Mesenchymal stem cell (in vitro differentiated cells and primary cell): ENCODE results near the gene ACTA2.
A peak's percentile ranks its signal among the peaks of the same experiment; 100 is the strongest.

ENCODE experiments used
- DNase-seq: peaks from one replicate; pipeline ENCODE4 v3.0.0-alpha.2; 2013
- H2AFZ ChIP-seq: one replicate; pipeline ENCODE4 v1.6.1; 2013; ENCODE audit warnings: low read depth, mild to moderate bottlenecking, control low read depth, inconsistent platforms, low read length, moderate library complexity
- H2AK5ac ChIP-seq: 2 replicates; pipeline ENCODE4 v1.6.1; 2013; ENCODE audit warnings: low read length, moderate library complexity, mild to moderate bottlenecking, inconsistent platforms; ENCODE audit not compliant: severe bottlenecking
- H2BK120ac ChIP-seq: one replicate; pipeline ENCODE4 v1.6.1; 2013; ENCODE audit warnings: low read depth, mild to moderate bottlenecking, inconsistent platforms, low read length, moderate library complexity
- H2BK12ac ChIP-seq, 2 experiments: one replicate each; pipeline ENCODE4 v1.6.1; 2013; ENCODE audit warnings: inconsistent platforms in 2 of 2, low read length in 2 of 2, mild to moderate bottlenecking in 2 of 2, moderate library complexity in 2 of 2, control low read depth in 1 of 2
- H2BK15ac ChIP-seq: one replicate; pipeline ENCODE4 v1.6.1; 2013; ENCODE audit warnings: mild to moderate bottlenecking, low read depth, inconsistent platforms; ENCODE audit not compliant: poor library complexity, severe bottlenecking
- H2BK5ac ChIP-seq: 2 replicates; pipeline ENCODE4 v1.6.1; 2013; ENCODE audit warnings: low read depth, mild to moderate bottlenecking, low read length, control low read depth, inconsistent platforms; ENCODE audit not compliant: poor library complexity, severe bottlenecking
- H3K14ac ChIP-seq, 2 experiments: one replicate each; pipeline ENCODE4 v1.6.1; 2013; ENCODE audit warnings: inconsistent platforms in 2 of 2, low read length in 2 of 2, control low read depth in 1 of 2, mild to moderate bottlenecking in 1 of 2, moderate library complexity in 1 of 2
- H3K18ac ChIP-seq, 2 experiments: one replicate each; pipeline ENCODE4 v1.6.1; 2013; ENCODE audit warnings: inconsistent platforms in 2 of 2, low read length in 2 of 2, control low read depth in 1 of 2, low read depth in 1 of 2, mild to moderate bottlenecking in 1 of 2
- H3K23ac ChIP-seq, 2 experiments: one replicate each; pipeline ENCODE4 v1.6.1; 2013; ENCODE audit warnings: inconsistent platforms in 2 of 2, low read length in 2 of 2, mild to moderate bottlenecking in 2 of 2, moderate library complexity in 2 of 2, control low read depth in 1 of 2
- H3K27ac ChIP-seq: 2 replicates; pipeline ENCODE4 v1.5.1; 2013; ENCODE audit warnings: mild to moderate bottlenecking, moderate library complexity, low read length, control low read depth, inconsistent platforms; ENCODE audit not compliant: poor library complexity, severe bottlenecking
- H3K27me3 ChIP-seq, 2 experiments: 2 replicates each; pipeline versions ENCODE4 v1.6.1 to v1.7.0; 2013; ENCODE audit warnings: low read length in 2 of 2, mild to moderate bottlenecking in 2 of 2, moderate library complexity in 2 of 2, control low read depth in 1 of 2, inconsistent platforms in 1 of 2; ENCODE audit not compliant: control insufficient read depth in 1 of 2, insufficient read depth in 1 of 2
- H3K36me3 ChIP-seq, 2 experiments: 2 replicates each; pipeline versions ENCODE4 v1.6.1 to v1.7.0; 2013; ENCODE audit warnings: low read length in 2 of 2, control low read depth in 1 of 2, inconsistent platforms in 1 of 2, low read depth in 1 of 2, mild to moderate bottlenecking in 1 of 2; ENCODE audit not compliant: insufficient read depth in 2 of 2, control insufficient read depth in 1 of 2
- H3K4ac ChIP-seq, 2 experiments: one replicate each; pipeline ENCODE4 v1.6.1; 2013; ENCODE audit warnings: inconsistent platforms in 2 of 2, low read length in 2 of 2, mild to moderate bottlenecking in 2 of 2, moderate library complexity in 2 of 2, control low read depth in 1 of 2, low read depth in 1 of 2
- H3K4me1 ChIP-seq: 2 replicates; pipeline ENCODE4 v1.6.1; 2013; ENCODE audit warnings: low read depth, low read length, control low read depth; ENCODE audit not compliant: control insufficient read depth, insufficient read depth
- H3K4me2 ChIP-seq: 2 replicates; pipeline ENCODE4 v1.6.1; 2013; ENCODE audit warnings: low read length, mild to moderate bottlenecking, inconsistent platforms; ENCODE audit not compliant: poor library complexity, severe bottlenecking
- H3K4me3 ChIP-seq, 2 experiments: 2 replicates each; pipeline versions ENCODE4 v1.5.1 to v1.7.0; 2013; ENCODE audit warnings: low read length in 2 of 2, mild to moderate bottlenecking in 2 of 2, control low read depth in 1 of 2, low read depth in 1 of 2; ENCODE audit not compliant: insufficient read depth in 1 of 2
- H3K79me1 ChIP-seq: replicated peaks from 2 replicates; pipeline ENCODE4 v1.6.1; 2013; ENCODE audit warnings: mild to moderate bottlenecking, control low read depth, low read length, inconsistent platforms; ENCODE audit not compliant: poor library complexity, severe bottlenecking
- H3K9ac ChIP-seq: 2 replicates; pipeline ENCODE4 v1.7.0; 2013; ENCODE audit warnings: mild to moderate bottlenecking, low read length, moderate library complexity
- H3K9me3 ChIP-seq: 2 replicates; pipeline ENCODE4 v1.7.0; 2013; ENCODE audit warnings: mild to moderate bottlenecking, low read length; ENCODE audit not compliant: control insufficient read depth
- H4K8ac ChIP-seq: one replicate; pipeline ENCODE4 v1.6.1; 2013; ENCODE audit warnings: inconsistent platforms, mild to moderate bottlenecking, low read length, moderate library complexity
- H4K91ac ChIP-seq: one replicate; pipeline ENCODE4 v1.6.1; 2013; ENCODE audit warnings: mild to moderate bottlenecking, low read length, inconsistent platforms
- WGBS: methylation state at CpG from one replicate; pipeline ENCODE4 v1.1.7; 2013; ENCODE audit warnings: mixed read lengths; 5-methylcytosine and 5-hydroxymethylcytosine counted together

The ACTA2 gene

GRCh38 chr10:88903715-88904114 lies 48.9 kb downstream of the ACTA2 start:
- no peak overlapping the region for H3K18ac ChIP-seq
- no peak overlapping the region for H2AFZ ChIP-seq
- H3K36me3 ChIP-seq = peaks cover 0 to 63% of the 10 kb centered on the region in 2 experiments
- no peak overlapping the region for H3K23ac ChIP-seq
- no peak overlapping the region for H3K4me3 ChIP-seq
- no peak overlapping the region for H3K4me2 ChIP-seq
- H3K4ac ChIP-seq = no peak overlapping the region
- no peak overlapping the region for H4K8ac ChIP-seq
- H2BK5ac ChIP-seq = no peak overlapping the region
- no peak overlapping the region for H2BK120ac ChIP-seq
- no peak overlapping the region for H3K9ac ChIP-seq
- H3K14ac ChIP-seq = no peak overlapping the region
- no peaks in the 10 kb centered on the region for H3K27me3 ChIP-seq
- peaks cover 12% of the 10 kb centered on the region for H3K79me1 ChIP-seq
- H4K91ac ChIP-seq = no peak overlapping the region
- H2AK5ac ChIP-seq = no peak overlapping the region
- H2BK12ac ChIP-seq = no peak overlapping the region
- 81% methylated on average over 3 of the region's 3 CpGs for WGBS
- no peaks in the 10 kb centered on the region for H3K9me3 ChIP-seq
- no peak overlapping the region for H2BK15ac ChIP-seq
- no peaks in the 10 kb centered on the region for H3K4me1 ChIP-seq
- DNase-seq = no peak
- no peak overlapping the region for H3K27ac ChIP-seq

DNA sequence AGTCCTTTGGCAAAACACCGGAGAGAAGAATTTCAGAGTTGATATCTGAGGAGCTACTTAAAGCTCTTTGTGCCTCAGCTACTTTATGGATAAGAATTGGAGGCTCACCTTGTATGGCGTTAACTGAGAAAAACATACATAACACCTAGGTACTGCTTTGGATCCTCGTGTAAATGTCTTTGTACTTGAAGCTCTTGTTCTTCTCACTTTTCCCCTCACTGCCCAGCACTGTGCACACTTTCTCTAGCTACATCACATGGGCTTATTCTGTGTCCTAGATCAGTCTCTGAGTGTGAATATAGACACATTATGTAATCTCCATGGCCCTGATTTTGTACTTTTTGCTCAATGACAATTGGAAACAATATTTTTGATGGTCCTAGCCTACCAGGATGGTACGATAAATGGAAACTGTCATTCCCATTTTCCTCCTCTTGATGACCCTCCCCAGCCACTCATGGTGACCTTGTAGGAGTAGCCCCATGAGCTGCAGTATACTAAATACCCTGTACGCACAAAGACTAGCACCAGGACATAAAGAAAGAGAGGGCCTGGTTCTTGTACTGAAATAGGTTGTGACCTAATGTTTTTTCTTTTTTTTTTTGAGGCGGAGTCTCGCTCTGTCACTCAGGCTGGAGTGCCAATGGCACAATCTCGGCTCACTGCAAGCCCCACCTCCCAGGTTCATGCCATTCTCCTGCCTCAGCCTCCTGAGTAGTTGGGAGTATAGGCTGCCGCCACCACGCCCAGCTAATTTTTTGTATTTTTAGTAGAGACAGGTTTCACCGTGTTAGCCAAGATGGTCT lies 50.4 kb downstream of the ACTA2 start:
- Histone ChIP-seq H3K4me1 (no peaks in the 10 kb centered on the region), H3K14ac (no peak overlapping the region), H3K4me3 (no peak overlapping the region), H3K27ac (no peak overlapping the region), H4K8ac (no peak overlapping the region), H3K27me3 (no peaks in the 10 kb centered on the region), H3K4me2 (no peak overlapping the region), H3K79me1 (peaks cover 16% of the 10 kb centered on the region), H2AFZ (no peak overlapping the region), H3K4ac (no peak overlapping the region), H3K9ac (peak overlapping the region; percentile 51), H3K9me3 (no peaks in the 10 kb centered on the region), H2BK15ac (no peak overlapping the region), H3K23ac (no peak overlapping the region), H2BK5ac (no peak overlapping the region), H4K91ac (no peak overlapping the region), H3K36me3 (peaks cover 0 to 51% of the 10 kb centered on the region in 2 experiments), H2BK12ac (no peak overlapping the region), H2AK5ac (no peak overlapping the region), H2BK120ac (no peak overlapping the region), H3K18ac (no peak overlapping the region)
- DNase-seq = no peak
- 83% methylated on average over 7 of the region's 11 CpGs for WGBS

DNA sequence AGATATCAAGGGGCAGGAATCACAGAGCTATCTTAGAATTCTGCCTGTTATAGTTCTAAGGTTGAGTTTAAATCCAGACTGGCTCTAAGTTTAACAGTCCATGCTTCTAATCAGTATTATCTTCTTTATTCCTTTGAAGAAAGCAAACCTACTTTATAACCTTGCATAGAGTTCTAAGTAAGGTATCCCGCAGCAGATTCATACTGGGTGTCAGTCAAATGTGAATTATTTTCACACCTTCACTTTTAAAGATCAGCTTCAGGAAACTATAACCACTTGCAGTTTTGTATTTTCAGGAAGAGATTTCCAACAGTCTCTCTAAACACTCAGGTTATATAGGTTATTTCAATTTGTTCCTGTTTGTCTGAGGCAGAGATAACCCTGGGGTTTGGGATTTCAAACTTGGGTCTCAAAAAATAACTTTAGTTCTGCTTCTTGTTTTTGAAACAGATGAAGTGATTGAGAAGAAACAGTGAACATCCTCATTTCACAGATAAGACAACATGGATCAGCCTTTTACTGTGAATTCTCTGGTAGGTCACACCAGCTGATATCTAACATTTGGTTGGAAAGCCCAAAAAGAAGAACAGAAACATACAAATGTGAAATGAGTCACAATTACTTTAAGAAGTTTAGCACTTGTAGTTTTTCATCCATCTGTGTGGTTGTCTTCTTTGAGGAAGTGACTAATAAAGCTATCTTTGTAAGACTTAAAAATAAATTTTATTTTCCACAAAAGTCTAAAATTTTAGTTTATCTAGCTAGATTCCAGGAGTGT lies 51.2 kb downstream of the ACTA2 start:
- H3K23ac ChIP-seq = no peak overlapping the region
- WGBS = 94% methylated on average over 1 of the region's 1 CpG

DNA sequence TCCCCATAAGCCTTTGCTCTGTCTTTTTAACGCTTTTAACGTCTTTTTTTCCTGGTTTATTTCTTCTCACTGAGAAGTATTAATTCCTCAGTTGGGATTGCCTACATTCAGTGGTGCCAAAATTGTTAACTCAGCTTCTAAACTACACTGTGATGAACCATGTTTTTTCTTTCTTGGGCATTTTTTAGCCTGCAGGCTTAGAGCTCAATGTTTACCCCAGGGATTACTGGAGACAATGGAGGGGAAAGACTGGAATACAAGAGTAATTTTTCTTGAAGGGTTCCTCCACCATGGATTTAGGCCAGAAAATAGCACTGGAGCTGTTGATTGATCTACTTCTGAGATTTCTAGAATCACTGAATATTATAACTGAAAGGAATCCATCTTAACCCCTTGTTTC lies 52.7 kb downstream of the ACTA2 start:
- H2BK15ac ChIP-seq = no peak overlapping the region
- H3K9ac ChIP-seq = no peak overlapping the region
- no peak overlapping the region for H3K18ac ChIP-seq
- H3K9me3 ChIP-seq = no peaks in the 10 kb centered on the region
- 83% methylated on average over 2 of the region's 2 CpGs for WGBS
- H2BK12ac ChIP-seq = no peak overlapping the region
- H2BK120ac ChIP-seq = no peak overlapping the region
- no peak overlapping the region for H4K8ac ChIP-seq
- H4K91ac ChIP-seq = no peak overlapping the region
- H3K4ac ChIP-seq = no peak overlapping the region
- H2BK5ac ChIP-seq = no peak overlapping the region
- no peak overlapping the region for H2AFZ ChIP-seq
- no peak overlapping the region for H3K23ac ChIP-seq
- peaks cover 27% of the 10 kb centered on the region for H3K79me1 ChIP-seq
- no peak overlapping the region for H3K4me2 ChIP-seq
- no peak for DNase-seq
- peaks cover 0 to 28% of the 10 kb centered on the region in 2 experiments for H3K36me3 ChIP-seq
- no peak overlapping the region for H3K4me3 ChIP-seq
- no peaks in the 10 kb centered on the region for H3K27me3 ChIP-seq
- no peak overlapping the region for H2AK5ac ChIP-seq
- H3K4me1 ChIP-seq = peaks cover 2% of the 10 kb centered on the region
- H3K27ac ChIP-seq = no peak overlapping the region
- H3K14ac ChIP-seq = no peak overlapping the region

More for the DNA sequence above, 51.2 kb downstream of the ACTA2 start:
- Histone ChIP-seq H3K18ac (no peak overlapping the region), H4K8ac (no peak overlapping the region), H3K79me1 (peaks cover 20% of the 10 kb centered on the region), H3K36me3 (peaks cover 0 to 43% of the 10 kb centered on the region in 2 experiments), H3K4me1 (peaks cover 2% of the 10 kb centered on the region), H2BK5ac (no peak overlapping the region), H2AK5ac (no peak overlapping the region), H3K9me3 (no peaks in the 10 kb centered on the region), H2AFZ (no peak overlapping the region), H2BK120ac (no peak overlapping the region), H2BK12ac (no peak overlapping the region), H3K14ac (no peak overlapping the region), H2BK15ac (no peak overlapping the region), H3K4me3 (no peak overlapping the region), H3K27ac (no peak overlapping the region), H3K4me2 (no peak overlapping the region), H3K4ac (no peak overlapping the region), H3K27me3 (no peaks in the 10 kb centered on the region), H3K9ac (peak overlapping the region; percentile 51), H4K91ac (no peak overlapping the region)
- DNase-seq = peak; percentile 41
